CD14-positive monocyte (primary cell): ENCODE data around the gene YWHAB. TPM values are rescaled to one million over a fixed set of nuclear protein-coding genes. Genes with fewer than 3 reads are reported as not detected.

Experiments used
- DNase-seq, 3 donors: peaks; one replicate each; pipeline ENCODE4 v3.0.0-alpha.2; 2011 to 2022
- H2AFZ ChIP-seq: 2 replicates; pipeline ENCODE4 v1.6.0; 2012; ENCODE audit warnings: mild to moderate bottlenecking, low read depth, low read length, inconsistent platforms; ENCODE audit not compliant: insufficient read depth, poor library complexity, severe bottlenecking
- H3K27ac ChIP-seq, 2 donors: 1 replicate in 1 of 2; 2 replicates in 1 of 2; pipeline ENCODE4 v1.5.1; 2012 to 2013; ENCODE audit warnings: low read length in 2 of 2, control low read depth in 1 of 2, inconsistent platforms in 1 of 2, low read depth in 1 of 2, mild to moderate bottlenecking in 1 of 2
- H3K27me3 ChIP-seq, 2 donors: one replicate each; pipeline versions ENCODE4 v1.6.0 to v1.6.1; 2011 to 2013; ENCODE audit warnings: low read length in 2 of 2; ENCODE audit not compliant: control insufficient read depth in 2 of 2, insufficient read depth in 2 of 2
- H3K36me3 ChIP-seq, 2 donors: replicated peaks in 1 of 2; 1 replicate in 1 of 2; 2 replicates in 1 of 2; pipeline versions ENCODE4 v1.5.1 to v1.6.1; 2012 to 2013; ENCODE audit warnings: low read length in 2 of 2, control low read depth in 1 of 2, inconsistent platforms in 1 of 2, mild to moderate bottlenecking in 1 of 2; ENCODE audit not compliant: insufficient read depth in 2 of 2, control insufficient read depth in 1 of 2
- H3K4me1 ChIP-seq, 2 donors: 1 replicate in 1 of 2; 2 replicates in 1 of 2; pipeline versions ENCODE4 v1.5.1 to v1.6.1; 2012 to 2013; ENCODE audit warnings: low read length in 2 of 2, control low read depth in 1 of 2, inconsistent platforms in 1 of 2, mild to moderate bottlenecking in 1 of 2, moderate library complexity in 1 of 2; ENCODE audit not compliant: insufficient read depth in 2 of 2, control insufficient read depth in 1 of 2
- H3K4me2 ChIP-seq: replicated peaks from 2 replicates; pipeline ENCODE3; 2012; ENCODE audit warnings: low read length, moderate library complexity, mild to moderate bottlenecking; ENCODE audit not compliant: poor library complexity, severe bottlenecking; ENCODE audit errors: extremely low read depth
- H3K4me3 ChIP-seq, 3 experiments: fragments of 200-600 bp in 1 of 3; sonication (generic) in 1 of 3; replicated peaks in 1 of 3; 1 replicate in 2 of 3; 2 replicates in 1 of 3; pipeline ENCODE4 v1.5.1; 2011 to 2013; ENCODE audit warnings: low read length in 3 of 3, mild to moderate bottlenecking in 3 of 3, control low read depth in 2 of 3, low read depth in 2 of 3, inconsistent platforms in 1 of 3, moderate library complexity in 1 of 3
- H3K79me2 ChIP-seq: 2 replicates; pipeline ENCODE4 v1.6.0; 2012; ENCODE audit warnings: mild to moderate bottlenecking, control low read depth, inconsistent platforms, low read length, moderate library complexity; ENCODE audit not compliant: insufficient read depth
- H3K9ac ChIP-seq: 2 replicates; pipeline ENCODE4 v1.6.0; 2017; ENCODE audit warnings: low read length, mild to moderate bottlenecking; ENCODE audit not compliant: insufficient read depth, poor library complexity, severe bottlenecking
- H3K9me3 ChIP-seq, 2 donors: replicated peaks in 1 of 2; 1 replicate in 1 of 2; 2 replicates in 1 of 2; pipeline versions ENCODE4 v1.5.1 to v1.6.1; 2012 to 2013; ENCODE audit warnings: low read length in 2 of 2, control low read depth in 1 of 2; ENCODE audit not compliant: control insufficient read depth in 1 of 2, insufficient read depth in 1 of 2
- H4K20me1 ChIP-seq: 2 replicates; pipeline ENCODE4 v1.6.0; 2012; ENCODE audit warnings: mild to moderate bottlenecking, low read length, control low read depth, moderate library complexity; ENCODE audit not compliant: insufficient read depth
- H3K27ac Mint-ChIP-seq, 7 donors: one replicate each; pipeline ENCODE4 v1.8.0; 2020; ENCODE audit warnings: mild to moderate bottlenecking in 7 of 7, mixed read lengths in 7 of 7, moderate library complexity in 6 of 7, inconsistent platforms in 2 of 7
- H3K27me3 Mint-ChIP-seq, 3 donors: one replicate each; pipeline ENCODE4 v1.8.0; 2021 to 2022; ENCODE audit warnings: low read depth in 3 of 3, mild to moderate bottlenecking in 3 of 3, mixed read lengths in 3 of 3, moderate library complexity in 3 of 3, inconsistent platforms in 1 of 3
- H3K36me3 Mint-ChIP-seq, 2 donors: one replicate each; pipeline ENCODE4 v1.8.0; 2020; ENCODE audit warnings: mixed read lengths in 2 of 2, inconsistent platforms in 1 of 2, mild to moderate bottlenecking in 1 of 2
- H3K4me1 Mint-ChIP-seq: one replicate; pipeline ENCODE4 v1.8.0; 2020; ENCODE audit warnings: mild to moderate bottlenecking, mixed read lengths
- H3K4me3 Mint-ChIP-seq, 2 donors: one replicate each; pipeline ENCODE4 v1.8.0; 2020; ENCODE audit warnings: mild to moderate bottlenecking in 2 of 2, mixed read lengths in 2 of 2, moderate library complexity in 1 of 2
- H3K9me3 Mint-ChIP-seq, 7 donors: one replicate each; pipeline ENCODE4 v1.8.0; 2020 to 2022; ENCODE audit warnings: mixed read lengths in 7 of 7, mild to moderate bottlenecking in 6 of 7, moderate library complexity in 6 of 7, inconsistent platforms in 2 of 7
- WGBS: methylation state at CpG from one replicate; pipeline ENCODE4 v1.1.5; 2013; ENCODE audit warnings: missing lambda C conversion rate; ENCODE audit not compliant: insufficient coverage; 5-methylcytosine and 5-hydroxymethylcytosine counted together
- intact Hi-C, 2 donors: fragments of 100-400 bp; cut with micrococcal nuclease; formaldehyde crosslinking; loops; one replicate each; pipeline versions ENCODE4 v1.15.0 to v1.15.1; 2023
- polyA plus RNA-seq, 3 donors: library from polyadenylated mRNA; depleted of rRNA in 1 of 3; unstranded in 2 of 3; stranded (reverse) in 1 of 3; fragments of 300-500 nt in 2 of 3; fragments of >200 nt in 1 of 3; fragmentation: Illumina TruSeq in 2 of 3; gene quantifications; 1 replicate in 2 of 3; 2 replicates in 1 of 3; pipeline ENCODE4 v1.2.3, GENCODE V29; 2012 to 2021
- TF ChIP-seq, protein P1 (sequence below): fragments of 200-600 bp; IDR thresholded peaks from one replicate; pipeline ENCODE4 v1.8.0; 2022; ENCODE audit warnings: antibody characterized with exemption, mild to moderate bottlenecking

YWHAB gene
- polyA plus RNA-seq, 3 donors, result 126 to 654 (median 504) TPM

DNA sequence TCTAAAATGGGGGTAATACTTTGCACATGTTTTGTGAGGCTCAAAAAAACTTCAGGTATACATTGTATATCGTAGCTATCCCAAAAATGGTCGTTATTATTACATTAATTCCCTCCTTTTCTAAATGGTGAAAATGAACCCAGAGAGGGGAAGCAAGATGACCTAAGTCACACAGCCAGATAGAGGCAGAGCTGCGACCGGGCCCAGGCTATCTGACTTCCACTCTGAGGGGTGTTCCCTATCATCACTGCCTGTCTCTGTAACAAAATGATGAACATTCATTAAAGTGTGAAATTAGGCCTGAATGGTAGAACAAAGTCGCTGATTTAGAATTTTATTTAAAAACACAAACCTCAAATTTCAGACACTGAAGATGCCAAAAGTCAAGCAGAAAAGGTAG is 46.0 kb upstream of the YWHAB start:
- H4K20me1 ChIP-seq, result no peaks in the 10 kb centered on the region
- Mint-ChIP-seq H3K4me1 (no peaks in the 10 kb centered on the region), H3K9me3 (peaks cover 0 to 4% (median 0%) of the 10 kb centered on the region in 7 donors), H3K27me3 (peaks cover 6 to 15% (median 15%) of the 10 kb centered on the region in 3 donors), H3K27ac (no peak overlapping the region), H3K4me3 (no peak overlapping the region), H3K36me3 (no peaks in the 10 kb centered on the region)
- intact Hi-C loops, result no loop called here
- no peak overlapping the region for H3K4me3 ChIP-seq
- TF ChIP-seq, protein P1, sequence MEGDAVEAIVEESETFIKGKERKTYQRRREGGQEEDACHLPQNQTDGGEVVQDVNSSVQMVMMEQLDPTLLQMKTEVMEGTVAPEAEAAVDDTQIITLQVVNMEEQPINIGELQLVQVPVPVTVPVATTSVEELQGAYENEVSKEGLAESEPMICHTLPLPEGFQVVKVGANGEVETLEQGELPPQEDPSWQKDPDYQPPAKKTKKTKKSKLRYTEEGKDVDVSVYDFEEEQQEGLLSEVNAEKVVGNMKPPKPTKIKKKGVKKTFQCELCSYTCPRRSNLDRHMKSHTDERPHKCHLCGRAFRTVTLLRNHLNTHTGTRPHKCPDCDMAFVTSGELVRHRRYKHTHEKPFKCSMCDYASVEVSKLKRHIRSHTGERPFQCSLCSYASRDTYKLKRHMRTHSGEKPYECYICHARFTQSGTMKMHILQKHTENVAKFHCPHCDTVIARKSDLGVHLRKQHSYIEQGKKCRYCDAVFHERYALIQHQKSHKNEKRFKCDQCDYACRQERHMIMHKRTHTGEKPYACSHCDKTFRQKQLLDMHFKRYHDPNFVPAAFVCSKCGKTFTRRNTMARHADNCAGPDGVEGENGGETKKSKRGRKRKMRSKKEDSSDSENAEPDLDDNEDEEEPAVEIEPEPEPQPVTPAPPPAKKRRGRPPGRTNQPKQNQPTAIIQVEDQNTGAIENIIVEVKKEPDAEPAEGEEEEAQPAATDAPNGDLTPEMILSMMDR, result no peak
- H3K79me2 ChIP-seq, result no peaks in the 10 kb centered on the region
- no peaks in the 10 kb centered on the region for H3K9me3 ChIP-seq
- H3K36me3 ChIP-seq, result no peaks in the 10 kb centered on the region
- no peaks in the 10 kb centered on the region for H3K4me1 ChIP-seq
- no peak for DNase-seq
- no peak overlapping the region for H3K4me2 ChIP-seq
- peaks cover 2 to 8% of the 10 kb centered on the region in 2 donors for H3K27me3 ChIP-seq
- H3K9ac ChIP-seq, result no peak overlapping the region
- H2AFZ ChIP-seq, result no peak overlapping the region
- no CpG with 5 or more reads among the region's 5 CpGs for WGBS
- no peak overlapping the region for H3K27ac ChIP-seq

DNA sequence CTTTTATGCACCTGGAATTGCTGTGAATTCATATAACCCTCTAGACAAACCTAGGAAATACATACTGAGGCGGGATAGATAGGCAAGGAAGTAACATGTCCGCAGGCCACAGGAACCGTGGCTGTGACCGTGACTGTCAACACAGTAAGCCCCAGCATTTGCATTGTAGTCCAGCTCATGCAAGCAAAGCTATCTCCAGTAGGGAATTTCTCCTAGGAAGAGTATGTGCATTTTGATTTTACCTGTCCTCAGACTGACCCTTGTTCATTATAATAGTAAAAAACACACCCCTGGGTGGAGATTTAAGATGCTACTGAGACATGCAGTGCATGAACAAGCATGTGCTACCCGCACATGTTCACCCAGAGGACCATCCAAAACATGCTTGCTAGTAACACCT is 44.7 kb upstream of the YWHAB start:
- H3K27ac Mint-ChIP-seq, result no peak overlapping the region
- Histone ChIP-seq H3K9me3 (no peaks in the 10 kb centered on the region), H4K20me1 (no peaks in the 10 kb centered on the region), H3K36me3 (no peaks in the 10 kb centered on the region), H3K4me3 (no peak overlapping the region), H3K4me1 (no peaks in the 10 kb centered on the region), H3K9ac (no peak overlapping the region), H3K27me3 (peaks cover 2 to 6% of the 10 kb centered on the region in 2 donors), H3K4me2 (no peak overlapping the region), H3K27ac (no peak overlapping the region), H3K79me2 (no peaks in the 10 kb centered on the region), H2AFZ (no peak overlapping the region)
- no peak for DNase-seq
- H3K4me1 Mint-ChIP-seq, result no peaks in the 10 kb centered on the region
- 78% methylated on average over 1 of the region's 5 CpGs for WGBS
- no peaks in the 10 kb centered on the region for H3K36me3 Mint-ChIP-seq
- intact Hi-C loops, result no loop called here
- peaks cover 9 to 15% (median 12%) of the 10 kb centered on the region in 3 donors for H3K27me3 Mint-ChIP-seq
- TF ChIP-seq, protein P1, result no peak
- H3K9me3 Mint-ChIP-seq, result peaks cover 0 to 4% (median 0%) of the 10 kb centered on the region in 7 donors
- H3K4me3 Mint-ChIP-seq, result no peak overlapping the region
